ENCODE data around the gene CAVIN3. TPM values are rescaled to one million over a fixed set of nuclear protein-coding genes. Genes with fewer than 3 reads are reported as not detected.

Gene CAVIN3
- polyA plus RNA-seq, 1 donor (not counting 4 experiments of a cell fraction or from before 2014, with no cell fraction given), result 30.1 TPM

GRCh38 chr11:6312106-6312505, 8.2 kb downstream of the CAVIN3 start:
- Histone ChIP-seq H3K4me1 (ENCODE audit: control insufficient read depth, extremely low read depth, insufficient read depth, low read length) (no peaks in the 10 kb centered on the region), H2AFZ (ENCODE audit: control insufficient read depth, low read length) (no peak overlapping the region), H3K36me3 (ENCODE audit: control insufficient read depth in 2 of 2, extremely low read depth in 1 of 2, insufficient read depth in 2 of 2, low read length in 2 of 2) (no peaks in the 10 kb centered on the region), H3K79me2 (ENCODE audit: control insufficient read depth, insufficient read depth, low read length) (no peaks in the 10 kb centered on the region), H3K9ac (ENCODE audit: control insufficient read depth, extremely low read depth, insufficient read depth, low read length) (no peak overlapping the region), H4K20me1 (ENCODE audit: control insufficient read depth, extremely low read depth, insufficient read depth, low read length) (no peaks in the 10 kb centered on the region), H3K9me3 (ENCODE audit: control insufficient read depth, low read depth, low read length) (no peaks in the 10 kb centered on the region), H3K9me1 (ENCODE audit: control insufficient read depth, extremely low read depth, insufficient read depth, low read length) (no peaks in the 10 kb centered on the region), H3K27ac (ENCODE audit: control insufficient read depth, insufficient read depth, low read length) (no peak overlapping the region), H3K27me3 (ENCODE audit: control insufficient read depth, extremely low read depth, insufficient read depth, low read length) (no peaks in the 10 kb centered on the region), H3K4me2 (ENCODE audit: control insufficient read depth, extremely low read depth, insufficient read depth, low read depth, low read length) (no peak overlapping the region), H3K4me3 (ENCODE audit: control insufficient read depth in 2 of 3, extremely low read depth in 1 of 3, insufficient read depth in 2 of 3, low read depth in 1 of 3, low read length in 3 of 3) (no peak overlapping the region)
- FAIRE-seq (no peak), DNase-seq (ENCODE audit: low read depth, low spot score) (no peak)
- dilution Hi-C loops (cut with MboI; ENCODE audit: extremely low pct_ligation_motif_present, low sequenced_read_pairs), result no loop called here
- TF ChIP-seq EZH2 (IDR thresholded peaks at IDR 0.05; ENCODE audit: low read length) (no peak), CTCF (optimal IDR thresholded peaks at IDR 0.05 in 1 of 3, IDR thresholded peaks at IDR 0.05 in 1 of 3, conservative IDR thresholded peaks at IDR 0.05 in 1 of 3; ENCODE audit: extremely low read depth in 1 of 3, insufficient read depth in 2 of 3, low read length in 3 of 3) (no peak)

DNA sequence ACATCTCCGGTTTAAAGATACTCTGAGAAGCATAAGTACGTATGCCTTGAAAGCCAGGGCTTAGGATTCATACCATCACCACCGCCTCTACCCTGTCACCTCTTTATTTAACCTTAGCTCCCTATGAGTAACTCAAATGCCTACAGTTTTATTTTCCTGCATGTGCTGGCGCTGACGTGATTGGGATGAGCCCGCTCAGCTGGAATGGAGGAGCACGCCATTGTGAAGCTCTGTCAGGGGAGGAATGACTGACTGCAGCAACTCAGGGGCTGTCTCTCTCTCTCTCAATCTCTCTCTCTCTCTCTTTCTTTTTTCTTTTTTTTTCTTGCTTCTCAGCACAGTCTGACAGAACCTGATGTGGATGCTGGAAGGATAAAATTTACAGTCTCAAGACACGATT, 12.4 kb downstream of the CAVIN3 start:
- H4K20me1 ChIP-seq (ENCODE audit: control insufficient read depth, extremely low read depth, insufficient read depth, low read length), result no peaks in the 10 kb centered on the region
- no peak overlapping the region for H3K27ac ChIP-seq (ENCODE audit: control insufficient read depth, insufficient read depth, low read length)
- no peak overlapping the region for H3K4me3 ChIP-seq (ENCODE audit: control insufficient read depth in 2 of 3, extremely low read depth in 1 of 3, insufficient read depth in 2 of 3, low read depth in 1 of 3, low read length in 3 of 3)
- no peaks in the 10 kb centered on the region for H3K4me1 ChIP-seq (ENCODE audit: control insufficient read depth, extremely low read depth, insufficient read depth, low read length)
- no peaks in the 10 kb centered on the region for H3K27me3 ChIP-seq (ENCODE audit: control insufficient read depth, extremely low read depth, insufficient read depth, low read length)
- dilution Hi-C loops (cut with MboI; ENCODE audit: extremely low pct_ligation_motif_present, low sequenced_read_pairs), result no loop called here
- FAIRE-seq (no peak), DNase-seq (ENCODE audit: low read depth, low spot score) (no peak)
- no peak overlapping the region for H3K9ac ChIP-seq (ENCODE audit: control insufficient read depth, extremely low read depth, insufficient read depth, low read length)
- no peak for TF ChIP-seq EZH2 (IDR thresholded peaks at IDR 0.05; ENCODE audit: low read length)
- no peak for TF ChIP-seq CTCF (optimal IDR thresholded peaks at IDR 0.05 in 1 of 3, IDR thresholded peaks at IDR 0.05 in 1 of 3, conservative IDR thresholded peaks at IDR 0.05 in 1 of 3; ENCODE audit: extremely low read depth in 1 of 3, insufficient read depth in 2 of 3, low read length in 3 of 3)
- no peak overlapping the region for H3K4me2 ChIP-seq (ENCODE audit: control insufficient read depth, extremely low read depth, insufficient read depth, low read depth, low read length)
- no peaks in the 10 kb centered on the region for H3K79me2 ChIP-seq (ENCODE audit: control insufficient read depth, insufficient read depth, low read length)
- no peaks in the 10 kb centered on the region for H3K9me1 ChIP-seq (ENCODE audit: control insufficient read depth, extremely low read depth, insufficient read depth, low read length)
- H2AFZ ChIP-seq (ENCODE audit: control insufficient read depth, low read length), result no peak overlapping the region
- no peaks in the 10 kb centered on the region for H3K9me3 ChIP-seq (ENCODE audit: control insufficient read depth, low read depth, low read length)
- H3K36me3 ChIP-seq (ENCODE audit: control insufficient read depth in 2 of 2, extremely low read depth in 1 of 2, insufficient read depth in 2 of 2, low read length in 2 of 2), result no peaks in the 10 kb centered on the region
